NCI-H748 (cell line): Measurements from ENCODE around the gene NSMF.
A peak's percentile ranks its signal among the peaks of the same experiment; 100 is the strongest.
"Not testable (repeated sequence)": the region's sequence is repeated elsewhere in the genome, so short reads cannot be mapped to it uniquely, and the experiment has no call there.

Experiments
- DNase-seq: peaks from one replicate; lab custom pipeline; 2025; ENCODE audit not compliant: unreplicated experiment; lab: John Stamatoyannopoulos, UW

NSMF gene

GRCh38 chr9:137416006-137416562 is 43.0 kb downstream of the NSMF start:
- DNase-seq = no peak

DNA sequence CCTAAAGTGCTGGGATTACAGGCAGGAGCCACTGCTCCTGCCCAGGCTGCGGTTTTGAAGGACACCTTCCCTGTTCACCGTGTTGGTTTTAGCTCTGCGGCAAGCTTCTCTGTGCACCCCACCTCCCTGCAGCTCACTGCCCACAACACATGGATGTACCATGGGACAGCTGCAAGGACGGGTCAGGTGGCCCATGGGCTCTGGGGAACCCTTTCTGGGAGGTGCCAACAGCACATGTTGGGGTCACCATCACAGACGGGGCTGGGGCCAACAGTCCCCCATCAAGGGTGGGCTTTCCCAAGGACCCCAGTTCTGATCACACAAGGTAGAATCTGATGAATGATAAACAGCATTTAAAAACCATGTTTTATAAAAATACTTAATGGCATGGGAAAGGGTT is 43.7 kb downstream of the NSMF start:
- no peak for DNase-seq

GRCh38 chr9:137412431-137412830 is 46.7 kb downstream of the NSMF start:
- DNase-seq = no peak

GRCh38 chr9:137411645-137412380 is 47.3 kb downstream of the NSMF start:
- DNase-seq = no peak

DNA sequence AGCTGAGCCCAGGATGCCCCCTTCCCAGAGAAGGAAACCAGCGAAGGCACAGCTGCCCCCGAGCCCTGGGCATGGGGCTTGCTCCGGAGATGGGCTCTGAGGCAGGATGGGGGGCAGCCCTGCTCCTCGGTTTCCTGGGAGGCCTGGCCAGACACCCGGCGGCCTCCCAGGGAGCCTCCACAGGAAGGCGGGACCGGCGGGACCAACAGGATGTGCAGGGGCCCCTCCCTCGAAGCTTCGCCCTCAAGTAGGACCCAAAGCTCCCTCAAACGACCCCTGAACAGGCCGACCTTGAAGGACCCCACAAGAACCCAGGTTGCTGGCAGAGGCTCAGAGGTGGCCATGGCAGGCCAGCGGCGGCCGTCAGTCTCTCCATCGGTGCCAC is 47.9 kb downstream of the NSMF start:
- DNase-seq = no peak

- no peak for DNase-seq
Measured at GRCh38 chr9:137410891-137411249, 48.3 kb downstream of the NSMF start.

- not testable (repeated sequence) for DNase-seq
Measured at GRCh38 chr9:137410236-137410890, 48.8 kb downstream of the NSMF start.

DNA sequence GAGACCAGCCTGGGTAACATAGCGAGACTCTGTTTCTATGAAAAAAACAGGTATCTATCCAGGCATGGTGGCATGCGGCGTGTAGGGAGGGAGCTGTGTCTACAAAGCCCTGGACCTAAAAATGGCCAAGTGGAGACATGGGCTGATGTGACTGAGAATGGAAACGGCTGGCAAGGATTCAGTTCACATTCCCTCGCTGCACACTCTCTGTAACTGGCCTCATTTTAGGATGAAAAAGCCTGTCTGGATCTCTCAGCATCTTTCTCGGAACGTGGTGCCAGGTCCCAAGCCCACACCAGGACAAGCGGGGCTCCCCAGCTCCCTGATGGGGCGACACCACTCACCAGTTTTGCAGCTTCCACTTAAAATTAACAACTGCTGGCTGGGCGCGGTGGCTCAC is 49.6 kb downstream of the NSMF start:
- DNase-seq = no peak

- no peak for DNase-seq
Measured at GRCh38 chr9:137408651-137409405, 50.3 kb downstream of the NSMF start.

- no peak for DNase-seq
Measured at GRCh38 chr9:137407590-137408300, 51.4 kb downstream of the NSMF start.

- peak; percentile 71 for DNase-seq
Measured at GRCh38 chr9:137406876-137407589, 52.1 kb downstream of the NSMF start.

GRCh38 chr9:137406085-137406760 is 52.9 kb downstream of the NSMF start:
- no peak for DNase-seq

- no peak for DNase-seq
Measured at GRCh38 chr9:137405677-137406081, 53.5 kb downstream of the NSMF start.

DNA sequence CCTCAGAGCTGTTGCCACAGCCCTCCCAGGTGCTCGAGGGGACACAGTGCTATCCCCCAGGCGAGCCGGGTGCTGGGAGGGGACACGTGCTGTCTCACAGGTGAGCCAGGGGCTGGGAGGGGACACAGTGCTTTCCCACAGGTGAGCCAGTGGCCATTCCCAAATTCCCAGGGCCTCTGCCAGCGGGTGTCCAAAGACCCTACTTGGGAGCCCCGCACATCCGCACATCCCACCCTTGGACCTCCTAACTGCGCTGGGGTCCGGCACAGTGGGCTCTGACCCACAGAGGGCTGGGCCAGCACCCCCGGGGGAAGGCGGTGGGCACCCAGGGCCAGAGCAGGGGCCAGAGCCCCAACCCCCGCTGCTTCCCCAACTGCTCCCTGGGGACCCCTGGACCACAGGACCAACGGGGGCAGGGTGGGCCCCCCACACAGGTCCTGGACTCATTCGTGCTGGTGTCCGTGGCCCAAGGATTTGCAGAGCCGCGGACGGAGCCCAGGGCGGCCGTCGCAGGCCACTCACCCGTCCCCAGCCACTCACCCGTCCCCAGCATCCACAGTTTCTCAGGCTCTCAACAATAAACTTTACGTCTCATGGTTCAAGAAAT is 54.1 kb downstream of the NSMF start:
- DNase-seq = no peak

GRCh38 chr9:137403269-137403668 is 55.9 kb downstream of the NSMF start:
- no peak for DNase-seq

DNA sequence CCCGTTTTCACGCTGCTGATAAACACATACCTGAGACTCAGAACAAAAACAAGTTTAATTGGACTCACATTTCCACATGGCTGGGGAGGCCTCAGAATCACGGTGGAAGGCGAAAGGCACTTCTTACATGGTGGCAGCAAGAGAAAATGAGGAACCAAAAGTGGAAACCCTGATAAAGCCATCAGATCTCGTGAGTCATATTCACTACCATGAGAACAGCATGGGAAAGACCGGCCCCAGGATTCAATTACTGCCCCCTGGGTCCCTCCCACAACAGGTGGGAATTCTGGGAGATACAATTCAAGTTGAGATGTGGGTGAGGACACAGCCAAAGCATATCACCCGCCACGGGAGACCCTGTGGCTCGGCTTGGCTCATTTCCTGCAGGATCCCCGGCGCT is 56.4 kb downstream of the NSMF start:
- no peak for DNase-seq

DNA sequence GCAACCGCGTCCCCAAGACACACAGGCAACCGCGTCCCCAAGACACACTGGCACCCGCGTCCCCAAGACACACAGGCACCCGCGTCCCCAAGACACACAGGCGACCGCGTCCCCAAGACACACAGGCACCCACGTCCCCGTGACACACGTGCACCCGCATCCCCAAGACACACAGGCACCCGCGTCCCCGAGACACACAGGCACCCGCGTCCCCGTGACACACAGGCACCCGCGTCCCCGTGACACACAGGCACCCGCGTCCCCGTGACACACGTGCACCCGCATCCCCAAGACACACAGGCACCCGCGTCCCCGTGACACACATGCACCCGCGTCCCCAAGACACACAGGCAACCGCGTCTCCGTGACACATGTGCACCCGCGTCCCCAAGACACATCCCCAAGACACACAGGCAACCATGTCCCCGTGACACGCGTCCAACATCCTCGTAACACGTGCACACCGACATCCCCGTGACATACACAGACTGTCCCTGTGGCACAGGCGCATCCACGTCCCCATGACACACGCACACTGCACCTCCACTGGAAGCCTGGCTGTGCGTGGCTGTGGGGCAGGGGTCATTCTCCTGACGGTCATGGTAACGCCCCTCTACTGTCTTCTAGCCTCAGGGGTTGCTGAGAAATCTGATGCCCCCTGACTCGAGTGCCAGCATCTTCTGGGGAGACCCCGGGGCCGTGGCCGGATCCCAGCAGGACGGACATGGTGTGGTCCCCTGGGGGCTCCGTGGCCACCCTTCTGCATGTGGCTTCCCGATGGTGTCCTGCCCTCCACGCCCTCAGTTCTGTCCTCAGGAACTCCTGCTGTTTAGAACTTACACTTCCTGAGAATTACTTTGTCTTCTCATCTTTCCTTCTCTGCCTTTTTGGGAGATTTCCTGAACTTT is 60.3 kb downstream of the NSMF start:
- no peak for DNase-seq

DNA sequence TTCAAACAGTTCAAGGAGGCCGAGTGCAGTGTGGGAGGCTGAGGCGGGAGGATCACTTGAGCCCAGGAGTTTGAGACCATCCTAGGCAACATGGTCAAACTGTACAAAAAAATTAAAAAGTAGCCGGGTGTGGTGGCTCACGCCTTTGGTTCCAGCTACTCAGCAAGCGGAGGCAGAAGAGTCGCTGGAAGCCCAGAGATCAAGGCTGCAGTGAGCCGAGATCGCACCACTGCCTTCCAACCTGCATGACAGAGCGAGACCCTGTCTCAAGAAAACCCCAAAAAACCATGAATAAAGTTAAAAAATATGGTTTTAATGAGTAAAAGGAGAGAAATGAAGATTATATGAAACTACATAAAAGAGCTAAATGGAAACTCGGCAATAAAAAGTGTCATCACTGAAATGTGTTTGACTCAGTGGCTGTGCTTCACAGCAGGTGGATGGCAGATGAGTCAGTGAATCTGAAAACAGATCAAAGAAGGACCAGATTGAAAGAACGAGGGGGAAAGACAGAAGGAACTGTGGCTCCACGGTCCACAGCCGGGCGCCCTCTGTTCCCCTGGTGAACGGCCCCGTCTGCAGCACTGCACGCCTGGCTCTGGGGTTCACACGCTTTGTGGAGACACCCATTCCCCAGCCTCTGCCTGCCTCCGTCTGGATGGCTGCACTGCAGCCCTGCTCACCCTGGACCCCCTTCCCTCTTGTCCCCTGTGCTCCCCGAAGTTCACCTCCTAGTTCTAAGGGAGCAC is 61.3 kb downstream of the NSMF start:
- no peak for DNase-seq
